Measurements from ENCODE around the gene MYH10. TPM values are rescaled to one million over a fixed set of nuclear protein-coding genes. Genes with fewer than 3 reads are reported as not detected.

Gene MYH10
- total RNA-seq, 1 experiment from 2014 or later: 1.6 TPM

GRCh38 chr17:8611137-8611536, 19.4 kb downstream of the MYH10 start:
- DNase-seq: no peak
- Histone ChIP-seq H3K4me1 (replicated peaks; ENCODE audit: insufficient read depth) (no peaks in the 10 kb centered on the region), H4K20me1 (ENCODE audit: insufficient read depth) (no peaks in the 10 kb centered on the region), H3K36me3 (ENCODE audit: low read depth) (no peaks in the 10 kb centered on the region), H3K9me2 (ENCODE audit: insufficient read depth) (no peaks in the 10 kb centered on the region), H2AFZ (no peak overlapping the region), H3K79me2 (ENCODE audit: low read depth) (no peaks in the 10 kb centered on the region), H3K27me3 (ENCODE audit: insufficient read depth, low read depth) (peaks cover 29% of the 10 kb centered on the region), H3K9me3 (ENCODE audit: insufficient read depth, low read depth) (no peaks in the 10 kb centered on the region), H3K4me3 (no peak overlapping the region), H3K4me2 (no peak overlapping the region), H3K27ac (no peak overlapping the region), H3F3A (ENCODE audit: insufficient read depth, low read depth) (no peaks in the 10 kb centered on the region)
- BruUV-seq (replicated peaks): no TSS peak
- CTCF ChIA-PET: no interaction called here
- intact Hi-C loops (cut with micrococcal nuclease; ENCODE audit: unreplicated experiment): no loop called here
- TF ChIP-seq CTCF (conservative IDR thresholded peaks at IDR 0.05): no peak
- no peak for TF ChIP-seq EZH2 (IDR thresholded peaks at IDR 0.05; ENCODE audit: low read depth)
- POLR2A ChIA-PET (ENCODE audit: unreplicated experiment): no interaction called here

- Histone ChIP-seq H3K9me2 (ENCODE audit: insufficient read depth) (no peaks in the 10 kb centered on the region), H3K4me2 (no peak overlapping the region), H4K20me1 (ENCODE audit: insufficient read depth) (no peaks in the 10 kb centered on the region), H3K79me2 (ENCODE audit: low read depth) (no peaks in the 10 kb centered on the region), H3F3A (ENCODE audit: insufficient read depth, low read depth) (no peaks in the 10 kb centered on the region), H2AFZ (no peak overlapping the region), H3K27ac (no peak overlapping the region), H3K4me1 (replicated peaks; ENCODE audit: insufficient read depth) (no peaks in the 10 kb centered on the region), H3K4me3 (no peak overlapping the region), H3K36me3 (ENCODE audit: low read depth) (no peaks in the 10 kb centered on the region), H3K27me3 (ENCODE audit: insufficient read depth, low read depth) (peaks cover 31% of the 10 kb centered on the region), H3K9me3 (ENCODE audit: insufficient read depth, low read depth) (no peaks in the 10 kb centered on the region)
- intact Hi-C loops (cut with micrococcal nuclease; ENCODE audit: unreplicated experiment): no loop called here
- DNase-seq: no peak
- CTCF ChIA-PET: no interaction called here
- POLR2A ChIA-PET (ENCODE audit: unreplicated experiment): no interaction called here
- no TSS peak for BruUV-seq (replicated peaks)
- TF ChIP-seq EZH2 (IDR thresholded peaks at IDR 0.05; ENCODE audit: low read depth): no peak
- TF ChIP-seq CTCF (conservative IDR thresholded peaks at IDR 0.05): no peak
Measured at GRCh38 chr17:8610558-8610957, 20.0 kb downstream of the MYH10 start.

- Histone ChIP-seq H3K4me2 (no peak overlapping the region), H3K36me3 (ENCODE audit: low read depth) (no peaks in the 10 kb centered on the region), H3K27ac (no peak overlapping the region), H4K20me1 (ENCODE audit: insufficient read depth) (no peaks in the 10 kb centered on the region), H3K4me1 (replicated peaks; ENCODE audit: insufficient read depth) (no peaks in the 10 kb centered on the region), H3K79me2 (ENCODE audit: low read depth) (no peaks in the 10 kb centered on the region), H3K9me2 (ENCODE audit: insufficient read depth) (no peaks in the 10 kb centered on the region), H3K4me3 (no peak overlapping the region), H2AFZ (no peak overlapping the region), H3K9me3 (ENCODE audit: insufficient read depth, low read depth) (no peaks in the 10 kb centered on the region), H3K27me3 (ENCODE audit: insufficient read depth, low read depth) (peaks cover 37% of the 10 kb centered on the region), H3F3A (ENCODE audit: insufficient read depth, low read depth) (no peaks in the 10 kb centered on the region)
- DNase-seq: no peak
- ChIA-PET POLR2A (ENCODE audit: unreplicated experiment) (no interaction called here), CTCF (no interaction called here)
- no TSS peak for BruUV-seq (replicated peaks)
- no peak for TF ChIP-seq CTCF (conservative IDR thresholded peaks at IDR 0.05)
- TF ChIP-seq EZH2 (IDR thresholded peaks at IDR 0.05; ENCODE audit: low read depth): no peak
- intact Hi-C loops (cut with micrococcal nuclease; ENCODE audit: unreplicated experiment): no loop called here
Measured at GRCh38 chr17:8609910-8610309, 20.6 kb downstream of the MYH10 start.

Data from PC-9 (cell line).